ENCODE data around the gene GPATCH2. TPM values are rescaled to one million over a fixed set of nuclear protein-coding genes. Genes with fewer than 3 reads are reported as not detected.

Gene GPATCH2
- total RNA-seq, 2 donors from 2014 or later, result 21.2 to 23.2 TPM

DNA sequence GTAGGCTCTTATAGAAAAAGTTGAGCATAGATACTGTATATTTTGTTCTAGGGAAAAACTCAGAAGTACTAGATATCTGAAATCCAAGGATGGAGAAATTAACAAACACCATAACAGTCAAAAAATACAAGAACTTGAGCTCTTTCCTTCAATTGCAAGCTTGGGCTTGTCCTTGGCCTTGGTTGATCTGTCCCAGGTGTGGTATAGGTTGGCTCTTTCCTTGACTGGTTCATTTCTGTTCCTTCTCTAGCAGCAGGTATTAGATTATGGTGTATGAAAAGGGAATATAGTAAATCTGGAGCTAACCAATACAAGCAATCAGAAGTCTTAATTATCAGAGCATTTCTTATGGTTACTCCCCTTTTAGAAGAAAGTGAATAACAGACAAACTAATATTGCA lies 198.6 kb downstream of the GPATCH2 start:
- TF ChIP-seq CTCF (conservative IDR thresholded peaks at IDR 0.05), result no peak
- DNase-seq, result no peak
- Mint-ChIP-seq H3K9me3 (no peaks in the 10 kb centered on the region), H3K4me1 (peaks cover 15% of the 10 kb centered on the region), H3K4me3 (no peak overlapping the region), H3K36me3 (ENCODE audit: low read depth) (peaks cover 14% of the 10 kb centered on the region), H3K27me3 (ENCODE audit: insufficient read depth) (no peaks in the 10 kb centered on the region), H3K27ac (no peak overlapping the region)
- H3K4me3 ChIP-seq (ENCODE audit: low read length), result no peak overlapping the region
- no peaks in the 10 kb centered on the region for H3K27me3 ChIP-seq (ENCODE audit: control insufficient read depth, insufficient read depth, low read length, poor library complexity, severe bottlenecking)
- no peaks in the 10 kb centered on the region for H3K9me3 ChIP-seq (ENCODE audit: control insufficient read depth, low read length)
- peaks cover 10% of the 10 kb centered on the region for H3K36me3 ChIP-seq (ENCODE audit: control insufficient read depth, insufficient read depth, low read length)
- no peak overlapping the region for H3K27ac ChIP-seq (ENCODE audit: low read depth, low read length)
- no peak overlapping the region for H3K9ac ChIP-seq (ENCODE audit: extremely low read depth, low read length, poor library complexity, severe bottlenecking)
- H3K4me1 ChIP-seq (ENCODE audit: control insufficient read depth, insufficient read depth, low read length), result peaks cover 4% of the 10 kb centered on the region

GRCh38 chr1:217431395-217431794 lies 199.5 kb downstream of the GPATCH2 start:
- H3K36me3 ChIP-seq (ENCODE audit: control insufficient read depth, insufficient read depth, low read length), result peaks cover 10% of the 10 kb centered on the region
- H3K9ac ChIP-seq (ENCODE audit: extremely low read depth, low read length, poor library complexity, severe bottlenecking), result no peak overlapping the region
- H3K4me1 ChIP-seq (ENCODE audit: control insufficient read depth, insufficient read depth, low read length), result peaks cover 4% of the 10 kb centered on the region
- 74% methylated on average over 2 of the region's 2 CpGs; no CpG with 5 or more reads in 1 of the 2 experiments for WGBS, 2 experiments (ENCODE audit: insufficient coverage in 1 of 2, insufficient read length in 1 of 2)
- Mint-ChIP-seq H3K27me3 (ENCODE audit: insufficient read depth) (no peaks in the 10 kb centered on the region), H3K36me3 (ENCODE audit: low read depth) (peaks cover 7% of the 10 kb centered on the region), H3K9me3 (no peaks in the 10 kb centered on the region), H3K4me1 (peaks cover 15% of the 10 kb centered on the region), H3K27ac (no peak overlapping the region), H3K4me3 (no peak overlapping the region)
- no peak for DNase-seq
- no peaks in the 10 kb centered on the region for H3K9me3 ChIP-seq (ENCODE audit: control insufficient read depth, low read length)
- no peak for TF ChIP-seq CTCF (conservative IDR thresholded peaks at IDR 0.05)
- H3K27me3 ChIP-seq (ENCODE audit: control insufficient read depth, insufficient read depth, low read length, poor library complexity, severe bottlenecking), result no peaks in the 10 kb centered on the region
- no peak overlapping the region for H3K27ac ChIP-seq (ENCODE audit: low read depth, low read length)
- H3K4me3 ChIP-seq (ENCODE audit: low read length), result no peak overlapping the region

- Histone ChIP-seq H3K4me1 (ENCODE audit: control insufficient read depth, insufficient read depth, low read length) (peaks cover 10% of the 10 kb centered on the region), H3K9ac (ENCODE audit: extremely low read depth, low read length, poor library complexity, severe bottlenecking) (no peak overlapping the region), H3K9me3 (ENCODE audit: control insufficient read depth, low read length) (no peaks in the 10 kb centered on the region), H3K4me3 (ENCODE audit: low read length) (no peak overlapping the region), H3K36me3 (ENCODE audit: control insufficient read depth, insufficient read depth, low read length) (peaks cover 2% of the 10 kb centered on the region), H3K27me3 (ENCODE audit: control insufficient read depth, insufficient read depth, low read length, poor library complexity, severe bottlenecking) (no peaks in the 10 kb centered on the region), H3K27ac (ENCODE audit: low read depth, low read length) (no peak overlapping the region)
- no peak overlapping the region for H3K4me3 Mint-ChIP-seq
- WGBS, 2 experiments (ENCODE audit: insufficient coverage in 1 of 2, insufficient read length in 1 of 2), result 82 to 91% methylated on average over 2 to 5 of the region's 5 CpGs
- peaks cover 1% of the 10 kb centered on the region for H3K36me3 Mint-ChIP-seq (ENCODE audit: low read depth)
- H3K27ac Mint-ChIP-seq, result no peak overlapping the region
- DNase-seq, result no peak
- H3K9me3 Mint-ChIP-seq, result no peaks in the 10 kb centered on the region
- H3K27me3 Mint-ChIP-seq (ENCODE audit: insufficient read depth), result no peaks in the 10 kb centered on the region
- TF ChIP-seq CTCF (conservative IDR thresholded peaks at IDR 0.05), result no peak
- H3K4me1 Mint-ChIP-seq, result peaks cover 21% of the 10 kb centered on the region
Observed at GRCh38 chr1:217425422-217425821, 205.5 kb downstream of the GPATCH2 start.

Data from endodermal cell (in vitro differentiated cells).